ENCODE results near the gene OSBPL9.

DNA sequence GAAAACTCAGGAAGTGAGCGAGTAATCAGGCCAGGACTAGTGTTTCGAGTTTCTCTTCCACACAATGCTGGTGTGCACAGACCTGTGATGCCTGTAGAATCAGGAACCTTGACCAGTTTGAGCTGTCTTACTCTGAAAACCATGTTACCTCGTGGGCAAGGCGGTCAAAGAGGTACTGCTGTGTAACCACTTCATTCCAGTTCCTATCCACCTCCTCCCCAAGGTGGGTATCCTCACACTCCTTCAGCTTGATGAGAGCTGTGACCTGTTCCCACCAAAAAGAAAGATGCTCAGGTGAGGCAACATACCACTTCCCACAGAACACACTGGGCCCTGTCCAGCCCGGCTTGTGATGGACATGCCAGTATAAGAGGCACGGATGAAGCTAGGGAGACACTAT lies 173.5 kb downstream of the OSBPL9 start:
- no peak for TF ChIP-seq SUZ12 (IDR thresholded peaks at IDR 0.05)
- no peak for TF ChIP-seq SP1 (IDR thresholded peaks at IDR 0.05)
- no peak for TF ChIP-seq LEF1 (IDR thresholded peaks at IDR 0.05; ENCODE audit: borderline replicate concordance)
- no peak for TF ChIP-seq FOXM1 (IDR thresholded peaks at IDR 0.05; ENCODE audit: borderline replicate concordance)
